Mucosa of rectum (tissue), 2 donors: Measurements from ENCODE around the gene DELE1.
A peak's percentile ranks its signal among the peaks of the same experiment; 100 is the strongest.
"Not testable (repeated sequence)": the region's sequence is repeated elsewhere in the genome, so short reads cannot be mapped to it uniquely, and the experiment has no call there.

Experiments
- H3K27ac ChIP-seq, 2 donors: one replicate each; pipeline ENCODE4 v1.7.0; 2013; ENCODE audit warnings: inconsistent platforms in 2 of 2, low read depth in 2 of 2, low read length in 2 of 2
- H3K27me3 ChIP-seq, 2 donors: one replicate each; pipeline ENCODE4 v1.7.0; 2013; ENCODE audit warnings: low read length in 2 of 2; ENCODE audit not compliant: control insufficient read depth in 2 of 2, insufficient read depth in 2 of 2
- H3K36me3 ChIP-seq, 2 donors: one replicate each; pipeline ENCODE4 v1.7.0; 2013; ENCODE audit warnings: low read length in 2 of 2; ENCODE audit not compliant: control insufficient read depth in 2 of 2, insufficient read depth in 2 of 2
- H3K4me1 ChIP-seq, 2 donors: one replicate each; pipeline ENCODE4 v1.7.0; 2013; ENCODE audit warnings: low read length in 2 of 2, mild to moderate bottlenecking in 1 of 2; ENCODE audit not compliant: control insufficient read depth in 2 of 2, insufficient read depth in 2 of 2
- H3K4me3 ChIP-seq, 2 donors: one replicate each; pipeline ENCODE4 v1.7.0; 2013; ENCODE audit warnings: low read length in 2 of 2
- H3K9ac ChIP-seq, 2 donors: one replicate each; pipeline ENCODE4 v1.7.0; 2013; ENCODE audit warnings: low read length in 2 of 2, low read depth in 1 of 2, mild to moderate bottlenecking in 1 of 2
- H3K9me3 ChIP-seq, 2 donors: one replicate each; pipeline ENCODE4 v1.7.0; 2013; ENCODE audit warnings: low read length in 2 of 2; ENCODE audit not compliant: control insufficient read depth in 2 of 2
- donor health status: healthy.
- donor health status: Normal muscosa, but diverticular disease.

The DELE1 gene

GRCh38 chr5:141922827-141923447, 734 bp upstream of the DELE1 start:
- H3K4me1 ChIP-seq = peaks cover 10 to 28% of the 10 kb centered on the region in 2 donors
- H3K36me3 ChIP-seq = peaks cover 23 to 26% of the 10 kb centered on the region in 2 donors
- H3K9ac ChIP-seq = peak overlapping the region; percentile 83 to 97
- peak overlapping the region; percentile 85 to 93 for H3K4me3 ChIP-seq
- H3K9me3 ChIP-seq, H3K27me3 ChIP-seq: not testable (repeated sequence)
- peak overlapping the region; percentile 98 to 99 for H3K27ac ChIP-seq

- H3K27ac ChIP-seq = no peak overlapping the region
- H3K4me1 ChIP-seq = peaks cover 6 to 13% of the 10 kb centered on the region in 2 donors
- H3K27me3 ChIP-seq = no peaks in the 10 kb centered on the region
- H3K9me3 ChIP-seq = no peaks in the 10 kb centered on the region
- no peak overlapping the region for H3K4me3 ChIP-seq
- peaks cover 51 to 59% of the 10 kb centered on the region in 2 donors for H3K36me3 ChIP-seq
- no peak overlapping the region for H3K9ac ChIP-seq
Observed at GRCh38 chr5:141926434-141926833, 2.8 kb downstream of the DELE1 start.

- H3K4me3 ChIP-seq = no peak overlapping the region
- H3K36me3 ChIP-seq = peaks cover 62 to 73% of the 10 kb centered on the region in 2 donors
- H3K27ac ChIP-seq = no peak overlapping the region
Observed at GRCh38 chr5:141928051-141928450, 4.4 kb downstream of the DELE1 start.

GRCh38 chr5:141929398-141930058, 5.9 kb downstream of the DELE1 start:
- Histone ChIP-seq H3K4me3 (no peak overlapping the region), H3K27ac (no peak overlapping the region), H3K9me3 (no peaks in the 10 kb centered on the region), H3K36me3 (peaks cover 72 to 85% of the 10 kb centered on the region in 2 donors), H3K27me3 (no peaks in the 10 kb centered on the region), H3K4me1 (peaks cover 0 to under 1% of the 10 kb centered on the region in 2 donors), H3K9ac (no peak overlapping the region)

More at GRCh38 chr5:141928051-141928450, 4.4 kb downstream of the DELE1 start:
- H3K9me3 ChIP-seq = no peaks in the 10 kb centered on the region
- peaks cover 6 to 8% of the 10 kb centered on the region in 2 donors for H3K4me1 ChIP-seq
- no peaks in the 10 kb centered on the region for H3K27me3 ChIP-seq
- H3K9ac ChIP-seq = no peak overlapping the region

- Histone ChIP-seq H3K27ac (no peak overlapping the region), H3K27me3 (no peaks in the 10 kb centered on the region), H3K9me3 (no peaks in the 10 kb centered on the region), H3K9ac (no peak overlapping the region), H3K4me3 (no peak overlapping the region), H3K36me3 (peaks cover 81 to 90% of the 10 kb centered on the region in 2 donors), H3K4me1 (no peaks in the 10 kb centered on the region)
Observed at GRCh38 chr5:141931694-141932093, 8.0 kb downstream of the DELE1 start.

- H3K9me3 ChIP-seq = no peaks in the 10 kb centered on the region
- H3K36me3 ChIP-seq = peaks cover 76 to 85% of the 10 kb centered on the region in 2 donors
- H3K4me1 ChIP-seq = no peaks in the 10 kb centered on the region
- no peak overlapping the region for H3K4me3 ChIP-seq
- no peak overlapping the region for H3K9ac ChIP-seq
- H3K27me3 ChIP-seq = no peaks in the 10 kb centered on the region
- H3K27ac ChIP-seq = no peak overlapping the region
Observed at GRCh38 chr5:141933151-141933550, 9.5 kb downstream of the DELE1 start.

GRCh38 chr5:141934099-141934844, 10.6 kb downstream of the DELE1 start:
- Histone ChIP-seq H3K9ac (no peak overlapping the region), H3K4me3 (no peak overlapping the region), H3K4me1 (no peaks in the 10 kb centered on the region), H3K27ac (no peak overlapping the region), H3K36me3 (peaks cover 78 to 83% of the 10 kb centered on the region in 2 donors), H3K9me3 (no peaks in the 10 kb centered on the region), H3K27me3 (no peaks in the 10 kb centered on the region)

- Histone ChIP-seq H3K27ac (no peak overlapping the region), H3K36me3 (peaks cover 77% of the 10 kb centered on the region in 2 donors)
Observed at GRCh38 chr5:141935538-141935937, 11.9 kb downstream of the DELE1 start.

GRCh38 chr5:141940695-141941271, 17.1 kb downstream of the DELE1 start:
- Histone ChIP-seq H3K4me1 (peaks cover 4 to 9% of the 10 kb centered on the region in 2 donors), H3K27me3 (no peaks in the 10 kb centered on the region), H3K27ac (peak overlapping the region in 1 of 2 donors; percentile 21)

More at GRCh38 chr5:141935538-141935937, 11.9 kb downstream of the DELE1 start:
- Histone ChIP-seq H3K27me3 (no peaks in the 10 kb centered on the region), H3K9ac (no peak overlapping the region), H3K4me1 (peaks cover 0 to 4% of the 10 kb centered on the region in 2 donors), H3K9me3 (no peaks in the 10 kb centered on the region), H3K4me3 (no peak overlapping the region)

More at GRCh38 chr5:141940695-141941271, 17.1 kb downstream of the DELE1 start:
- Histone ChIP-seq H3K9ac (no peak overlapping the region), H3K36me3 (peaks cover 31 to 38% of the 10 kb centered on the region in 2 donors), H3K4me3 (no peak overlapping the region), H3K9me3 (no peaks in the 10 kb centered on the region)
